HepG2 (cell line): ENCODE measurements around the gene STOM. TPM values are rescaled to one million over a fixed set of nuclear protein-coding genes. Genes with fewer than 3 reads are reported as not detected.

ENCODE experiments used
- ATAC-seq: fragments of 200-7000 bp; cut with Tn5 transposase; 3 replicates; pipeline ENCODE4 v1.9.1; 2020; ENCODE audit warnings: mild to moderate bottlenecking, moderate library complexity
- BruUV-seq: library from RNA; stranded (reverse); fragments of 400-500 nt; replicated peaks from 2 replicates; lab custom pipeline; 2021; lab: Mats Ljungman, UMichigan
- CTCF ChIA-PET: fragments of 300-600 bp; formaldehyde crosslinking; extraction: SDS; loops from one replicate; lab custom pipeline; 2021; ENCODE audit warnings: low total read pairs, inconsistent platforms, low intra/inter-chr PET ratio; lab: Yijun Ruan, JAX
- POLR2A ChIA-PET: fragments of 350-600 bp; sonication (Branson Sonifier 250); formaldehyde crosslinking; loops from one replicate; lab custom pipeline; 2020; ENCODE audit warnings: antibody characterized with exemption, inconsistent platforms; lab: Yijun Ruan, JAX
- DNase-seq: peaks from one replicate; pipeline ENCODE4 v3.0.0-alpha.2; 2015; ENCODE audit warnings: low spot score
- FAIRE-seq: peaks from 3 replicates; lab custom pipeline; 2011; peaks lifted over from hg19 to GRCh38; lab: Jason Lieb, UNC
- H2AFZ ChIP-seq: one replicate; pipeline ENCODE4 v1.6.1; 2011; ENCODE audit warnings: low read length, inconsistent platforms
- H3K27ac ChIP-seq: fragments of 300-600 bp; 3 replicates; pipeline ENCODE4 v1.8.0; 2011; ENCODE audit warnings: mixed run types, mild to moderate bottlenecking, mixed read lengths, low read length, inconsistent platforms; ENCODE audit not compliant: insufficient read depth; ENCODE audit errors: extremely low read length
- H3K27me3 ChIP-seq, 2 experiments: fragments of 200-600 bp in 1 of 2; 2 replicates in 1 of 2; 3 replicates in 1 of 2; pipeline versions ENCODE4 v1.6.0 to v1.8.0; 2011; ENCODE audit warnings: low read length in 2 of 2, mild to moderate bottlenecking in 2 of 2, moderate library complexity in 2 of 2, inconsistent platforms in 1 of 2; ENCODE audit not compliant: insufficient read depth in 2 of 2, control insufficient read depth in 1 of 2
- H3K36me3 ChIP-seq, 2 experiments: fragments of 200-600 bp in 1 of 2; replicated peaks in 1 of 2; 2 replicates in 1 of 2; 3 replicates in 1 of 2; pipeline versions ENCODE4 v1.5.1 to v1.8.0; 2011; ENCODE audit warnings: low read length in 2 of 2, inconsistent platforms in 1 of 2; ENCODE audit not compliant: insufficient read depth in 2 of 2, control insufficient read depth in 1 of 2
- H3K4me1 ChIP-seq: 2 replicates; pipeline ENCODE4 v1.5.1; 2012; ENCODE audit warnings: low read length, inconsistent platforms; ENCODE audit not compliant: insufficient read depth
- H3K4me2 ChIP-seq: 2 replicates; pipeline ENCODE4 v1.6.0; 2011; ENCODE audit warnings: low read depth, low read length, inconsistent platforms
- H3K4me3 ChIP-seq, 3 experiments: fragments of 200-600 bp in 1 of 3; sonication (generic), shearing (Covaris generic) in 1 of 3; replicated peaks in 1 of 3; 2 replicates each; pipeline ENCODE4 v1.5.1; 2011 to 2016; ENCODE audit warnings: low read length in 3 of 3, inconsistent platforms in 2 of 3, low read depth in 2 of 3, mild to moderate bottlenecking in 2 of 3, control low read depth in 1 of 3, mixed read lengths in 1 of 3; ENCODE audit not compliant: insufficient read depth in 1 of 3
- H3K79me2 ChIP-seq: one replicate; pipeline ENCODE4 v1.6.1; 2011; ENCODE audit warnings: low read length, inconsistent platforms; ENCODE audit not compliant: insufficient read depth
- H3K9ac ChIP-seq: 2 replicates; pipeline ENCODE4 v1.6.0; 2011; ENCODE audit warnings: mild to moderate bottlenecking, low read depth, low read length, inconsistent platforms; ENCODE audit not compliant: insufficient read depth
- H3K9me3 ChIP-seq: 2 replicates; pipeline ENCODE4 v1.5.1; 2012; ENCODE audit warnings: mild to moderate bottlenecking, low read length
- H4K20me1 ChIP-seq: 2 replicates; pipeline ENCODE4 v1.6.0; 2011; ENCODE audit warnings: inconsistent platforms, mild to moderate bottlenecking, low read length, moderate library complexity; ENCODE audit not compliant: insufficient read depth
- FOXK1 ChIP-seq: sonication (generic); formaldehyde crosslinking; IDR thresholded peaks from 2 replicates; pipeline ENCODE4 v1.4.0; 2020; ENCODE audit warnings: low read depth, missing genetic modification reagents, borderline replicate concordance
- PPARG ChIP-seq: conservative IDR thresholded peaks from 2 replicates; pipeline ENCODE4 v1.6.1; 2016; ENCODE audit warnings: missing biosample characterization, missing genetic modification reagents
- WGBS: methylation state at CpG from one replicate; pipeline ENCODE4 v1.1.6; 2017; ENCODE audit warnings: low lambda C conversion rate; 5-methylcytosine and 5-hydroxymethylcytosine counted together
- in situ Hi-C: cut with HindIII; loops from 2 replicates; pipeline ENCODE4 v1.10.0; 2017; ENCODE audit warnings: low pct_unique_long_range_greater_than_20kb; ENCODE audit not compliant: extremely low pct_ligation_motif_present
- intact Hi-C: fragments of 100-400 bp; cut with micrococcal nuclease; formaldehyde crosslinking; loops from one replicate; pipeline ENCODE4 v1.10.0; 2022; ENCODE audit not compliant: unreplicated experiment
- polyA plus RNA-seq, 8 experiments: library from polyadenylated mRNA; depleted of rRNA in 3 of 8; stranded (reverse) in 7 of 8; unstranded in 1 of 8; fragments of >200 nt; fragmentation: Illumina TruSeq in 4 of 8; extraction: Trizol in 4 of 8; gene quantifications; 2 replicates each; pipeline versions ENCODE4 v1.2.1 to v1.2.3, GENCODE V29; 2011 to 2016; ENCODE audit warnings: low read depth in 4 of 8, missing spikeins in 1 of 8, mixed read lengths in 1 of 8; ENCODE audit not compliant: insufficient read depth in 1 of 8
- total RNA-seq, 5 experiments: library from RNA; depleted of rRNA; stranded (reverse); fragments of >200 nt; fragmentation: Illumina TruSeq; extraction: Trizol; gene quantifications; 2 replicates each; pipeline ENCODE4 v1.2.3, GENCODE V29; 2016; ENCODE audit warnings: low read depth in 1 of 5
- TF ChIP-seq, protein P1 (sequence below): sonication (generic); formaldehyde crosslinking; IDR thresholded peaks from 2 replicates; pipeline ENCODE4 v1.5.1; 2020; ENCODE audit warnings: mild to moderate bottlenecking, missing genetic modification reagents, moderate library complexity

The STOM gene
- total and polyA plus RNA-seq, 2 of the 13 experiments (the other 11 are each of a cell fraction or from before 2014, with no cell fraction given), result 43.6 to 165 TPM

- H3K79me2 ChIP-seq, result no peaks in the 10 kb centered on the region
- H3K9me3 ChIP-seq, result no peaks in the 10 kb centered on the region
- no TSS peak for BruUV-seq
- peaks cover 45 to 66% of the 10 kb centered on the region in 2 experiments for H3K36me3 ChIP-seq
- CTCF ChIA-PET, result no interaction called here
- intact Hi-C loops, result loop anchor here (5.0 kb wide), 1 partner anchor 37 kb away; no protein-coding TSS in a partner anchor
- H3K4me3 ChIP-seq, result no peak overlapping the region
- H3K4me1 ChIP-seq, result peaks cover 66% of the 10 kb centered on the region
- ATAC-seq (no peak), FAIRE-seq (no peak), DNase-seq (no peak)
- H3K4me2 ChIP-seq, result no peak overlapping the region
- H3K27me3 ChIP-seq, result no peaks in the 10 kb centered on the region
- no peak overlapping the region for H2AFZ ChIP-seq
- in situ Hi-C loops, result loop anchor here (5.0 kb wide), 1 partner anchor 48 kb away; the partner anchor contains the start of gene STOM
- POLR2A ChIA-PET, result no interaction called here
- peak overlapping the region; percentile 86 for H3K27ac ChIP-seq
- 98% methylated on average over 5 of the region's 5 CpGs for WGBS
- H3K9ac ChIP-seq, result no peak overlapping the region
- TF ChIP-seq FOXK1 (CRISPR knock-in tag) (no peak), PPARG (CRISPR knock-in tag) (no peak)
- TF ChIP-seq, protein P1, sequence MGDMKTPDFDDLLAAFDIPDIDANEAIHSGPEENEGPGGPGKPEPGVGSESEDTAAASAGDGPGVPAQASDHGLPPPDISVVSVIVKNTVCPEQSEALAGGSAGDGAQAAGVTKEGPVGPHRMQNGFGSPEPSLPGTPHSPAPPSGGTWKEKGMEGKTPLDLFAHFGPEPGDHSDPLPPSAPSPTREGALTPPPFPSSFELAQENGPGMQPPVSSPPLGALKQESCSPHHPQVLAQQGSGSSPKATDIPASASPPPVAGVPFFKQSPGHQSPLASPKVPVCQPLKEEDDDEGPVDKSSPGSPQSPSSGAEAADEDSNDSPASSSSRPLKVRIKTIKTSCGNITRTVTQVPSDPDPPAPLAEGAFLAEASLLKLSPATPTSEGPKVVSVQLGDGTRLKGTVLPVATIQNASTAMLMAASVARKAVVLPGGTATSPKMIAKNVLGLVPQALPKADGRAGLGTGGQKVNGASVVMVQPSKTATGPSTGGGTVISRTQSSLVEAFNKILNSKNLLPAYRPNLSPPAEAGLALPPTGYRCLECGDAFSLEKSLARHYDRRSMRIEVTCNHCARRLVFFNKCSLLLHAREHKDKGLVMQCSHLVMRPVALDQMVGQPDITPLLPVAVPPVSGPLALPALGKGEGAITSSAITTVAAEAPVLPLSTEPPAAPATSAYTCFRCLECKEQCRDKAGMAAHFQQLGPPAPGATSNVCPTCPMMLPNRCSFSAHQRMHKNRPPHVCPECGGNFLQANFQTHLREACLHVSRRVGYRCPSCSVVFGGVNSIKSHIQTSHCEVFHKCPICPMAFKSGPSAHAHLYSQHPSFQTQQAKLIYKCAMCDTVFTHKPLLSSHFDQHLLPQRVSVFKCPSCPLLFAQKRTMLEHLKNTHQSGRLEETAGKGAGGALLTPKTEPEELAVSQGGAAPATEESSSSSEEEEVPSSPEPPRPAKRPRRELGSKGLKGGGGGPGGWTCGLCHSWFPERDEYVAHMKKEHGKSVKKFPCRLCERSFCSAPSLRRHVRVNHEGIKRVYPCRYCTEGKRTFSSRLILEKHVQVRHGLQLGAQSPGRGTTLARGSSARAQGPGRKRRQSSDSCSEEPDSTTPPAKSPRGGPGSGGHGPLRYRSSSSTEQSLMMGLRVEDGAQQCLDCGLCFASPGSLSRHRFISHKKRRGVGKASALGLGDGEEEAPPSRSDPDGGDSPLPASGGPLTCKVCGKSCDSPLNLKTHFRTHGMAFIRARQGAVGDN (CRISPR knock-in tag), result peak; percentile 19; the same call in 1 of the 2 replicates
- no peaks in the 10 kb centered on the region; the same call in 1 of the 2 replicates for H4K20me1 ChIP-seq
Observed at GRCh38 chr9:121324316-121324715, 45.7 kb downstream of the STOM start.
